Measurements from ENCODE around the gene MYLK4.

MYLK4 gene

DNA sequence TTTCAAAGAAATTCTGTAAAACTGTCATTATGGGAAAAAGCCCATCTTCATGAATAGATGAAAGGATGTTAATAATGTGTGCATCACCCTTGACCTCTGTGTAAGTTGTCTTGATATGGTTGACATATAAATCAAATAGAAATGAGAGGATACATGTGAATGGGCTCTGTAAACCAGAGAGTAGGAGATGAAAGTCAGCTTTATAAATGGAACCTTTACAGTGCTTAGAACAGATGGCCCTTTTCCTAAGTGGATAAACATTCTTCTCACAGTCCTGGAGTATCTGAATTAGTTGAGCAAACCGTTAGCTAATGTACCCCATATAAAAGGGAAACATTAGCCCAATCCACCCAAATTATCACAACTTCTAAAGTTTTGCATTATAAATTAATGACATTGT lies 57.5 kb downstream of the MYLK4 start:
- no peak for DNase-seq

DNA sequence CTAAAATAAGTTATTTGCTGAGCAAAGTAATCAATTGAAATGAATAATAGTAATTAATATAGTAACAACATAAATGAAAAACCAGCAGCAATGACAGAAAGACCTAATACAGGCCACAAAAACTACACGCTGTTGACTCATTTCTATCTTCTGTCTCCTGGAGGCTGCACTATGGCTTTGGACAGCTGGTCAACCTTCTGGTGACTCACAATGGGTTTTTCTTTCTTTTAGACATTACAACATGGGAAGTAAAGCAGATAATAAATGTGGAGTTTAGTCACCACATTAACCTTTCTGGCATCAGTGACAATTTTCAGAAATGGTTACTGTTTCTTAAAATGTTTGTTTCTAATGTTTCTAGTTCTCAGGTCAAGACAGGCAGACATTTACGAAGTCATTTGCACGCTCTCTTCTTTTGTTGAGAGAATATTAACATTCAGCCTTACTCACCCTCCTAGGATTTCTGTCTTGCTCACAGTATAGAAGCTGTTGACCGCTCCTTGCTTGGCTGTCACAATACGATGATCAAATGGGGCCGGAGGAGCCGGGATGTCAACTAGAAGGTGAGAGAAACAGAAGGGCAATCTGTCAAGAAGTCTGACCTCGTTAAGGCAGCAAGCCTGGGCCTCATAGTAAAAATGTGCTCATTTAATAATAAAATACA lies 62.2 kb downstream of the MYLK4 start:
- no peak for DNase-seq

DNA sequence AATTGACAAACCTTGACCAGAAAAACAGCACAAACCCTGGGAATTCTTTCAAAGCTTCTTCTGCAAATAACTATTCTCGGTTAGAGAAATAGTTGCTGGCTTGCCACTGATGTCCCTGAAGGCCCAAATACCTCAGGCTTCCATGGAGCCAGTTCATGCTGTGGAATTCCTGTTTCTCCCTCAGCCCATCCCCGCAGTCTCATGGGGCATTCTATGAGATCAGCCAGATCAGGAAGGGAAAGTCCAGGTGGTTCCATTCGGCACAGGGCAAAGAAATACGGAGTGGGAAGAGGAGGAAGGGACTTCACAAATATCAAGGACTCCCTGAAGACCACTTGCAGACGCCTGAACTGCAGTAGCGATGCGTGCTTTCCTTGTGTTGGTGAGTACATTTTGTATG lies 63.3 kb downstream of the MYLK4 start:
- no peak for DNase-seq

DNA sequence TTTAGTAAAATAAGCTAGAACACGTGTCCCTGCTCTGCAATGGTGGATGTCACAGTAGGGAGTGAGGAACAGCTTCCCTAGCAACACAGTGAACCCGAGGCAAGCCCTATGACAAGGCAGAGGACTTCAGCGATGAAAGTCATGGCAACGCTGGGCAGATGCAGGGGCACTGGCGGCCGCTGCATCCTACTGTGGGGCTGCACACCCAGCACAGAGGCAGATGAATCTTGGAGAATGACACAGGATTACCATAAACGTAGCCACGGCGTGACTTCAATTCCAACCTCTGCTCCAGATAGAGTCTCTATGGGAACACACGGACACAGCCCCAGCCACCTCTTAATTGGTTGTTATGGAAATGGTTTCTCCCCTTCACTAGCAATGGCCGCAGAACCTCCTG lies 64.2 kb downstream of the MYLK4 start:
- DNase-seq = no peak

DNA sequence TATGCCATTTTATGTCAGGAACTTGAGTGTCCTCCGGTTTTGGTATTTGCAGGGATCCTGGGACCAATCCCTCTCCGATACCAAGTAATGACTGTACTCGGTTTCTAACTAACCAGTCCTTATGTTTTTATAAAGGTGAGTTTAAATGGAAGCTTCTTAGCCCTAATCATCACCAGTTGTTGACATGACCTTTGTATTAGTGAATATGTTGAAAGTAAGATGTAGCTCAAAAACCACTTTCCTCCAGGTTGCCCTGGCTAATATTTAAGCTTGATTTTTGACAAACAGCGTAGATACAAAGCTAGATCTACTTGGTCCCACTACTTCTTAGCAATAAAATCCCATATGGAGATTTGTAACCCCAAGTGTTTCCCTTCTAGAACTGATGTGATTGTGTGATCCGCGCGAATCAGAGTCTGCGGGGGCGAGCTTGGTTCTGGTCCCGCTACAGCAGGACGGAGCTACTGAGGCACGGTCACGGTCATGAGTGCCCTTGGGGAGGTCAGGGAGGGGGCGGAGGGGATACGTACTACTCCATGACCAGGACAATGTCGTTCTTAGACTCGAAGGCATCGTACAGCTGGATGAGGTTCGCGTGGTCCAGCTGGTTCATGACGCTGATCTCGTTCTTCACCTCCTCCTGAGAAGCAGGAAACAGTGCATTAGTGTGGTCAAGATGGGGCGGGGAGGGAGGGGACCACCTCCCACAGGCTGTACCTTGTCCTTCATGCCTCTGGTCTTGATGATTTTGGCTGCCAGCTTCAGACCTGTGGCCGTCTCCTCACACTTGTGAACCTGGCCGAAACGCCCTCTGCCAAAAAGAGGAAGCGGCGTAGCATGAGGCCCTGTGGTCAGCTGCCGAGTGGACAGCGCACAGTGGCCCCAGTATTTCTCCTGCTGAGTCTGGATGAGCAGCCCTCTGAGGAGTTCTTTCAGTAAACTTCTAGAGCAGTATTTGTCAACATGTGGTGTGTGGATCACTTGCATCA lies 65.7 kb downstream of the MYLK4 start:
- DNase-seq = no peak

DNA sequence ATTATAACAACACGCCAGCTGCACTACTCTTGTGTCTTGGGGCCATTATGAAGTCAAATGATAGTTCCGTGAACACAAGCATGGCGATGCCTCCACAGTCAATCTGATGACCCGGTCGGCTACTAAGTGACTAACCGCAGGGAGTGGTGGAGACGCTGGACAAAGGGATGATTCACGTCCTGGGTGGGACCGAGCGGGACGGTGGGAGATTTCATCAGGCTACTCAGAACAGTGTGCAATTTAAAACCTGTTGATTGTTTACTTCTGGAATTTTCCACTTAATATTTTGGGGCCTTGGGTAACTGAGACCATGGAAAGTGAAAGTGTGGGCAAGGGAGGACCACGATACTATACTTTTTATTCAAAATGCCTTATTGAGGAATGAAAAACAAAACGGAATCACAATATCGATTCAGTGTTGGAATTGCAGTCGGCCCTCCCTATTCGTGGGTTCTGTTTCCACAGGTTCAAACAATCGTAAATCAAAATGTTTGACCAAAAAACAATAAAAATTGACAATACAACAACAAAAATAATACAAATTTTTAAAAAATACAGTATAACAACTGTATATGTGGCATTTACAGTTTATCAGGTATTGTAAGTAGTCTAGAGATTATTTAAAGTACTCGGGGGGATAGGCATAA lies 66.5 kb downstream of the MYLK4 start:
- DNase-seq = no peak

DNA sequence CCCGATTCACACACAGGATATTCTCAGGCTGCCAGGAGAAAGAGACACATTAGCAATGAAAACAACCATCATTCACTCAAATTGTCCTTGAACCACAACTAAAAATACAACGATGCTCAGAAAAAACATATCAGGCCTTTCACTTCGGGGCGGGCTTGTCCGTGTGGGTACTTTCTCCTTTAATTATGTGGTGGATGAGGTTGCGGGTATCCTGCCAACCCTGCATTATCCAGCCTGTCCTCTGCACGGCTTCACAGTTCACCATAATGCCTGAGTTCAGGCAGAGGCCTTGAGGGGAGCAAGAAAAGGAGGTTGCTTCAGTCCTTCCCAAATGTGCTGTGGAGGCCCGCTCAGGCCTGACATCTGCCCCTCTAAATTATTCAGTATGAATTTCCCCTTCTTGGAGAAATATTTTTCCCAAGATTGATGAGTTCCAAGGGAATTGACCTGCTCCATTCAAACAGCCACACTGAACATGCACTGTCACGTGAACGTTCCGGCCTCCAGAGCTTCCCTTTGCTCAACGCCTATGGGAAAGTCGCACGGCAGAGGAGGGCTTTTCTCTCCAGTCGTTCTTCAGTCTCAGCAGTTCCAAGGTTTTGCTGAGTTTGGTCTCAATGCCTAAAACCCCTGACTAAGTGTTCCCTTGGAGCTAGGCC lies 70.3 kb downstream of the MYLK4 start:
- no peak for DNase-seq

DNA sequence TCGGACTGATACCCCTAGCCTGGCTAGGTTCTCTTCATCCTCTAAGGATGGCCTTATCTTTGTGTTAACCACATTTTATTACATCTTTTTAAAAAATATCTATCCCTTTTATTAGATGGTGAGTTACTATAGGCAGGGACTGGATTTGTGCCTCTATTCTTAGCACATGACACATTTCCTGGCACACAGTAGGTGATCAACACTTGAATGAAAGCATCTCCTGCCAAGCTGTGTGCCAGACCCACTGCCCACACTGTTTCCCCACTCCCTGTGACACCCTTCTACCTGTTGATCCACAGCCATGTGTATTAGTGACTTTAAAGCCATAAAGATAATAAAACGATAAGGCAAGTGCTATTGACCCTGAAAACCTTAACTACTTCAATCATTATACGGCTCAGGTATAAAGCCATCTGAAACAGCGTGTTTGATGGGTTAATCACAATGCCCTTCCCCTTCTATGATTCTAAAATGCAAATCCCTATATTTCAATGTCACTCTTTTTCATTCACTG lies 73.6 kb downstream of the MYLK4 start:
- DNase-seq = no peak

DNA sequence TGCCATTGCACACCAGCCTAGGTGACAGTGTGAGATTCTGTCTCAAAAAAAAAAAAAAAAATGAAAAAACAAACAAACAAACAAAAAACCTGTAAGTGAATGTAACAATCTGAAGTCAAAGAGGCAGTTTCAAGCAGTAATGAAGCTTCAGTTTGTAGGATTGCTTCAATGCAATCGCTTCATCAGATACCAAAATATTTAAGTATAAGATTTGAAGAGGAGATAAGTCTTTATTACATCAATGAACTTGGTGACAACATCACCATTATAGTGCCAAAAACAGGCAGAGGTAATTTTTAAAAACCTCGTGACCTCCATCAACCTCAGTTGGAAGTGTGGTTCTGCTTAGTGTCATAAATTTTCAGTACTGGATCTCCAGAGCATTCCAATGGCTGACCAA lies 74.7 kb downstream of the MYLK4 start:
- no peak for DNase-seq

DNA sequence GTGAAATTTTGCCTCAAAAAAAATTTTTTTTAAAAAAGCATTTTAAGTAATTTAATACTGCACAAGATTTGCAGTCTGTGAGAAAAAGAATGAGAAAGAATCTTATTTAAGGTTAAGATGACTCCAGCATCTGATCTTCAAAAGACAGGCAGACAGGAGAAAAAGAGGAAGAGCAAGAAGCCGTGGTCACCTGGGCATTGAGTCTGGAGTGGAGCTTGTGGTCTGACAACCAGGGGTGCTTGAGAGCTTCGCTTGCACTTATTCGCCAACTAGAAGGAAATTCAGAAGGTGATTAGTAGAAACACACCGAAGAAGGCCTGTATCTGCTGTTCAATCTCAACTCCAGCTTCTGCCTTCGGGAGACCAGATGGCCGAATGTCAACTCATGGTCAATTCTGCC lies 75.9 kb downstream of the MYLK4 start:
- no peak for DNase-seq

DNA sequence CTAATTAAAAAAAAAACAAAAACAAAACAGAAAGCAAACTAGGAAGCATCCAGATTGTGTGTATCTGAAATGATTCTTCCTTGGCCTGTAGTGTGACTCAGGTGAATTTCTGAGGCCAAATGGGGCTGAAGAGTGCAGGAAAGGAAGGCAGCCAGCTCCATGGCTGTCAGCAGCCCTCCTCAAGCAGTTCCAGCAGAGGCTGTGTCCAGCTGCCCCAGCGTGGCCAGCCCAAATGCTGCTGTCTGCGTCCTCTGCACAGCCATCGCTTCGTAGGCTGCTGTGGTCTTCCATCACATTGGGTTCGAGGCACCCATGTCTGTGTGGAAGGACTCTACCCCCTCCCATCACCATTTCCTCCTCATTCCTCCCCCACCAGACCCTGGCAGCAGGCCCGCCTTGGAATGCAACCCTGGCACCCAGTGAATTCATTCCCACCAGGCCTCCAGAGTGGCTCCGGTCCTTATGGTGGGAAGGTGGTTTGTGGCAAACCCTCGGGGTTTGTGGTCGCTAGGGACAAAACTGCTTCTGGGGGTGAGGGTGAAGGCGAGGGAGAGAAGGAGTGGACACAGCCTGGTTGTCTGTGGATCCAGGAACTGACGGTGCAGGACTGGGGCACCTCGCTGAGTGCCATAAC lies 81.5 kb downstream of the MYLK4 start:
- DNase-seq = no peak

DNA sequence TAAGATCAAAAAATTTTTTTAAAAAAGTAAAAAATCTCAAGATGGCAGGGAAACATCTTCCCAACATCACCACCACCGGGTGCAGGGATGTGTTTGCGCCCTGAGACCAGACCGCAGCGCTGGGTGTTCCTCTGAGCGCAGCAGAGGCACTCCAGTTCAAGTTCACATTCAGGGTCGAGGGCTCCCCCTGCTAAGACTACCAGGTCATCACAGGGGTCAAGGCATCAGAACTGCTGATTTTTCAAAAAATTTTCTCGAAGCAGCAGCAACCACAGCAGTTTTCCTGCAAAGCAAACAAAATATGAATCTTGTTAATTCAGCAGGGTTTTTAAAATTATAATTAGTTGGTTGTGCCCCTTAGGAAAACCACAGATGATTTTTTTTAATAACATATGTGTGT lies 83.1 kb downstream of the MYLK4 start:
- no peak for DNase-seq

DNA sequence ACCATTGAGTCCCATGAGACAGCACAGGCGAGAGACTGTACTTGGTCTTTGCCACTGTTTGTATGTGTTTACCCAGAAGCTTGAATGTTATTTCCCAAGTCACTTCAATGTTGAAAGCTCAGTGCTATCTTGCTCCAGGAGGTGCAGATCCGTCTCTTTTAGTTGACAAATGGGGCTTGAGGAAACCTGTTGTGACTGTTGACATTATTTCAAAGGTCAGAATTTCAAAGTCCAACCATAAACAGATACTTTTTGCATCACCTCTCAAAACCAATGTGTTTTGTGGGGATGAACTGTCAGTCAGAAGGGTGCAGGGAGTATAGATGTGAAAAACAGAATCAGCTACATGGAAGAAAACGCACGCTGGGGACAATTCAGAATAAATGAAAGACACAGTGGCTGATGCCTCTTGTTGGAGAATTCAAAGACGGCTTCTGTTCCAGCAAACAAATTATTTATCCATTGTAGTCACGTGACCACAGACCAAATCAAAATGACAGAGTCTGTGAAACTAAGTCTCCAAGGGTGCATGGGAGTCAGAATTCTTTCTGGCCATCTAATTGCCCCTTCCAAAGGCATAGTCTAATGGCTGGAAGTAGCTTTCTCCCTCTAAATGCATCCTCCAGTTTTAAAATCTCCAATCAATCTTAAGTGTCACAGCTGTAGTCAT lies 83.7 kb downstream of the MYLK4 start:
- DNase-seq = no peak

DNA sequence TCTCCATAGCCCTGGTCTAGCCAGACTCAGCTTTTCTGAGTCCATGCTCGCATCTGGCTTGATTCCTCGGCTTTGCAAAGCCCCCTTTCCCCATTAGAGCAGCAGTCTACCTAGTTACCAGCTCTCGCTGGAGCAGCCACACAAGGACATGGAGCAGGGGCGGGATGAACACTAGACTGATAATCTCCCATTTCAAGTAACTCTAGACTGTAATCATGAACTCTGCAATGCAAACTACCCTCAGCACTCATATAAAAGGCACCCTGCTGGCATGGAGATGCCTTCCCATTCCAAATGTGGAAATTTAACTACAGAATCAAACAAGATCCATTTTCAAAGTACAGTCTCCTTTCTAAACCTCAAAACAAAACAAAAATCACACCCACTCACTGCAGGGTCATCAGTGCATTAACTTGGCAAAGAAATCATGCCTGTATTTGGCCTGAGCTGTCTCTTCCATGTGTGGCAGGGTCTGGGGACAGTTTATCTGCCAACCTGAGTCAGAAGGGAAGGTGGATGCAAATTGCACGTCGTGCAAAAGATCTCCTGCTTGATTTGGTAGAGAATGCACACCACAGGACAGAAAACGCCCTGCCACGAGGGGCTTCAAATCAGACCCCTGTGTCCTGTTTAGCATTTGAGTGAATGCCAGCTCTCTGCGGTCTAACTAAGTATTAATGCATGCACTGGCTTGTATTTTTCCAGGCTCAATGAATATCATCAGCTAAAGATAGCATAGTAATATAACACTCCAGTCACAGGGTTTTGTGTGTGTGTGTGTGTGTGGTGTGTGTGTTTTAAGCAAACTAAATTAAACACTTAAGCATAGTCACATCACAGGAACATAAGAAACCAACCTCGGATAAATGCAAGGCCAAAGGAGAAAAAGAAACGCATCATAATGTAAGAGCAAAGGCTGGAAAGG lies 85.3 kb downstream of the MYLK4 start:
- no peak for DNase-seq

DNA sequence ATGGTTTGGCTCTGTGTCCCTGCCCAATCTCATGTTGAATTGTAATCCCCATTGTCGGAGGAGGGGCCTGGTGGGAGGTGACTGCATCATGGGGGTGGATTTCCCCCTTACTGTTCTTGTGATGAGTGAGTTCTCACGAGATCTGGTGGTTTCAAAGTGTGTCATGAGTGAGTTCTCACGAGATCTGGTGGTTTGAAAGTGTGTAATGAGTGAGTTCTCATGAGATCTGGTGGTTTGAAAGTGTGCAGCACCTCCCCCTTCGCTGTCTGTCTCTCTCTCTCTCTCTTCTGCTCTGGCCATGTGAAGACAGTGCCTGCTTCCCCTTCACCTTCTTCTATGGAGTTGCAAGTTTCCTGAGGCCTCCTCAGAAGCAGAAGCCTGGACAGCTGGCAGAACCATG lies 87.6 kb downstream of the MYLK4 start:
- DNase-seq = no peak

DNA sequence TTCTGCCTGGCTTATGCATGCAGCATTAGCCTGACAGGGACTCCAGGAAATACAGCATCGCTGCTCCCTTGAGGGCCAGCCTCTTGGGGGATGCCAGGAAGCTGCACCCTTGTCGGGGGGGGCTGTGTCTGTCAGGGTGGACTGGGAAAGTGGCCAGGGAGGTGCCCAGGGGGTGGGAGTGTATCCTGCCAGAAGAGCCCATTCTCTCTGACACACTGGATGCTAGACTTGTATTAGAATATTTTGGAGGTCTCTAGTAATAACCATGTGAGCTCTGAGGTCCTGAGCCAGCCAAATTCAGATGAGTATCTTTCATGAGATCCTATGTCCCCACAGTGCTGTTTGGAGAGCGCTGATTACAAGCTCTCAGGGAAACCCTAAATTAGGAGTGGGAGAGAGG lies 89.1 kb downstream of the MYLK4 start:
- no peak for DNase-seq

DNA sequence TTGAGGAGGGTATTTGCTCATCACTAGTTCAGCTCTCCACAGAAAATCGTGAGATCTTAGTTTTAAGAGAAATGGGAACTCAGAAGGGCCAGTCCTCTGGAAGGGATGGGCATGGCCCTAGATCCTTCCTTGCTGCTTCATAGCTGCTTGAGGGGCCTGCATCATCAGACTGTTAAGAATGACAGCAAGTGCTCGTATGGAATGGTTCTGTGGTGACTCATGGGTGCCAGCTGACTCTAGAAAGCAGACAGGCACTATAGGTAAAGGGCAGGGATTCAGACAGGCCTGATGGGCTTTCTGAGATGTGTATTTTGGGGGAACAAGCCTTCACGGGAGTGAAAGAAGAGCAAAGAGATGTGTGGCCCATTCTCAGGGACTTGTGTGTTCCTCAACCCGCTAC lies 90.8 kb downstream of the MYLK4 start:
- DNase-seq = no peak

DNA sequence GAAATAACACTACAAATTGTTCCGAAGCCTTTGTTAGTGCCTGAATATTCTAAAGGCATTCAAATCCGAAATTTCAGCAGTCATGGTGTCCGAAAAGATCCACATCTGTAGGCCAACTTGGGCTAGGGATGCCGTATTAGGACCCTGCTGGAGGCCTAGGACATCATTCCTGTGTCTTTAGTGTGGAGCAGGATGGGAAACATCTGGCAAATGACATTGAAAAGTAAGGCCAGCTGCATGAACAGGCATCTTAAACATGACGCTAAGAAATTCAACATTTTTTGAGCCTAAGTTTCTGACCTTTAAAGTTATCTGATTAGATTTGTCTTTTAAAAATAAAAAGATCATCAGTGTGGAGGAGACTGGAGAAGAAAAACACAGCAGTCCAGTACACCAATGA lies 91.3 kb downstream of the MYLK4 start:
- DNase-seq = no peak

DNA sequence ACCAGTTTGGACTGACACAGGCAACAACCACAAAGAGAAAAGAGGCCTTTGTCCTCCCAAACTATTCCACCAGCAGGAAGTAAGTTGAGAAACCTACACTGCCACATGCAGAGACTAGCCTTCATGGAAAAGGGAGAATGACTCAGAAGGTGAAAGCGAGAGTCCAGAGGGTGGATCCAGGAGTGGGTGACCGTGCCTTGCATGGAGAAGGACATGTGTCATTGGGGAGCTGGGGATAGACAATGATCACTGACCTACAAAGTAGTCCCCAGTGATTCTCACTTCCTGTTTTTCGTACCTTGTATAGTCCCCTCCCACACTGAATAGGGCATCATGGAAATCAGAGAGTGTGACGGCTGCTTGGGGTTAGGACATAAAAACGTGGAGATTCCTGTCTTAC lies 91.9 kb downstream of the MYLK4 start:
- no peak for DNase-seq

DNA sequence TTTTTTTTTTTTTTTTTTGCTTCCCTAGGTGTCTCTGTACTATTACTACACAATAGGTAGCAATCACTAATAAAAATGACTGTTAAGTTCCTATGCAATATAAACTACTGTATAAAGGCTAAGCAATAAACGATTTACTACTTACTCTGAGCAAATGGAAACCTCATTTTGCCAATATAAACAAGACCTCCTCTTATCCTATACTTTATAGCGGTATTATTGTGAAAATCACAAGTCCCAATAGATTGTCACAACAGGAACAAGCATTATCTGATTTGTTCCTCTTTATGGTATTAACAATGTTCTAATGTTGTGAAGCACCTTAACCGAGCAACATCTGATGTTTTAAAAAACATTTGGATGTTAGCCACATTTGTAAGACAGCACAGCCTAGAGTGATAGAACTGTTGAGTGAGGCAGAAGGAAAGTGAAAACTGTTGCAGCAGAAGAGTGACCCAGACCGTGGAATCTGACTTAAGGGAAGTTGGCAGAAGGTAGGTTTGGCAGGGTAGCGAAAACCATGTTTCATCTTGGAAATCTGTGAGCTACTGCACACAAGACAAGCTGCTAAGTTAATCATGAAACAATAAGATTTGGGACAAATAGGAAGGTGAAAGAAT lies 94.2 kb downstream of the MYLK4 start:
- DNase-seq = no peak

Measured in stimulated activated CD4-positive, alpha-beta T cell treated with anti-CD3 and anti-CD28 coated beads, Interleukin-4, amount 100 ng/mL, for 24 hours (primary cell).